ENCODE data around the gene FBP1. TPM values are rescaled to one million over a fixed set of nuclear protein-coding genes. Genes with fewer than 3 reads are reported as not detected.
"Not testable (repeated sequence)": the region's sequence is repeated elsewhere in the genome, so short reads cannot be mapped to it uniquely, and the experiment has no call there.

Gene FBP1
- total RNA-seq, 1 donor from 2014 or later = not detected

- H3K27ac Mint-ChIP-seq (ENCODE audit: unreplicated experiment) = no peak overlapping the region
- no peaks in the 10 kb centered on the region for H3K4me1 Mint-ChIP-seq (ENCODE audit: low read depth)
- H3K27me3 Mint-ChIP-seq (ENCODE audit: low read depth) = peaks cover 8% of the 10 kb centered on the region
- H3K9me3 Mint-ChIP-seq (ENCODE audit: low read depth) = peaks cover 4% of the 10 kb centered on the region
- DNase-seq (ENCODE audit: low spot score) = no peak
- H3K4me3 Mint-ChIP-seq (ENCODE audit: unreplicated experiment) = no peak overlapping the region
- peaks cover 12% of the 10 kb centered on the region for H3K36me3 Mint-ChIP-seq (ENCODE audit: low read depth)
- TF ChIP-seq CTCF (IDR thresholded peaks at IDR 0.05) = no peak
Measured at GRCh38 chr9:94567271-94567670, 72.0 kb downstream of the FBP1 start.

GRCh38 chr9:94566550-94566949 is 72.8 kb downstream of the FBP1 start:
- Mint-ChIP-seq H3K27me3 (ENCODE audit: low read depth) (peaks cover under 1% of the 10 kb centered on the region), H3K9me3 (ENCODE audit: low read depth) (peaks cover 4% of the 10 kb centered on the region), H3K36me3 (ENCODE audit: low read depth) (peaks cover 14% of the 10 kb centered on the region), H3K4me3 (ENCODE audit: unreplicated experiment) (no peak overlapping the region), H3K27ac (ENCODE audit: unreplicated experiment) (no peak overlapping the region), H3K4me1 (ENCODE audit: low read depth) (no peaks in the 10 kb centered on the region)
- no peak for DNase-seq (ENCODE audit: low spot score)
- no peak for TF ChIP-seq CTCF (IDR thresholded peaks at IDR 0.05)

- peaks cover 22% of the 10 kb centered on the region for H3K36me3 Mint-ChIP-seq (ENCODE audit: low read depth)
- not testable (repeated sequence) for H3K4me1 Mint-ChIP-seq (ENCODE audit: low read depth); H3K27ac Mint-ChIP-seq (ENCODE audit: unreplicated experiment); H3K4me3 Mint-ChIP-seq (ENCODE audit: unreplicated experiment); H3K27me3 Mint-ChIP-seq (ENCODE audit: low read depth); DNase-seq (ENCODE audit: low spot score); H3K9me3 Mint-ChIP-seq (ENCODE audit: low read depth)
Measured at GRCh38 chr9:94564279-94564678, 75.0 kb downstream of the FBP1 start.

- H3K9me3 Mint-ChIP-seq (ENCODE audit: low read depth) = peaks cover 4% of the 10 kb centered on the region
- no peaks in the 10 kb centered on the region for H3K4me1 Mint-ChIP-seq (ENCODE audit: low read depth)
- H3K4me3 Mint-ChIP-seq (ENCODE audit: unreplicated experiment) = no peak overlapping the region
- no peak for DNase-seq (ENCODE audit: low spot score)
- TF ChIP-seq CTCF (IDR thresholded peaks at IDR 0.05) = no peak
- H3K27ac Mint-ChIP-seq (ENCODE audit: unreplicated experiment) = no peak overlapping the region
- no peaks in the 10 kb centered on the region for H3K27me3 Mint-ChIP-seq (ENCODE audit: low read depth)
- H3K36me3 Mint-ChIP-seq (ENCODE audit: low read depth) = peaks cover 22% of the 10 kb centered on the region
Measured at GRCh38 chr9:94563548-94563947, 75.8 kb downstream of the FBP1 start.

- TF ChIP-seq CTCF (IDR thresholded peaks at IDR 0.05) = no peak
- H3K9me3 Mint-ChIP-seq (ENCODE audit: low read depth) = peaks cover 4% of the 10 kb centered on the region
- no peak overlapping the region for H3K4me3 Mint-ChIP-seq (ENCODE audit: unreplicated experiment)
- no peak for DNase-seq (ENCODE audit: low spot score)
- H3K4me1 Mint-ChIP-seq (ENCODE audit: low read depth) = no peaks in the 10 kb centered on the region
- H3K27me3 Mint-ChIP-seq (ENCODE audit: low read depth) = no peaks in the 10 kb centered on the region
- H3K36me3 Mint-ChIP-seq (ENCODE audit: low read depth) = peaks cover 21% of the 10 kb centered on the region
- no peak overlapping the region for H3K27ac Mint-ChIP-seq (ENCODE audit: unreplicated experiment)
Measured at GRCh38 chr9:94560237-94560636, 79.1 kb downstream of the FBP1 start.

GRCh38 chr9:94557376-94557775 is 81.9 kb downstream of the FBP1 start:
- Mint-ChIP-seq H3K4me3 (ENCODE audit: unreplicated experiment) (no peak overlapping the region), H3K4me1 (ENCODE audit: low read depth) (no peaks in the 10 kb centered on the region), H3K36me3 (ENCODE audit: low read depth) (peaks cover 13% of the 10 kb centered on the region), H3K27me3 (ENCODE audit: low read depth) (no peaks in the 10 kb centered on the region), H3K9me3 (ENCODE audit: low read depth) (no peaks in the 10 kb centered on the region), H3K27ac (ENCODE audit: unreplicated experiment) (no peak overlapping the region)
- no peak for TF ChIP-seq CTCF (IDR thresholded peaks at IDR 0.05)
- no peak for DNase-seq (ENCODE audit: low spot score)
